ENCODE measurements around the gene TMEM123. TPM values are rescaled to one million over a fixed set of nuclear protein-coding genes. Genes with fewer than 3 reads are reported as not detected.

The TMEM123 gene
- total and polyA plus RNA-seq, 2 of the 13 experiments (the other 11 are each of a cell fraction or from before 2014, with no cell fraction given), result 365 to 2,761 TPM

- TF ChIP-seq, protein P1, sequence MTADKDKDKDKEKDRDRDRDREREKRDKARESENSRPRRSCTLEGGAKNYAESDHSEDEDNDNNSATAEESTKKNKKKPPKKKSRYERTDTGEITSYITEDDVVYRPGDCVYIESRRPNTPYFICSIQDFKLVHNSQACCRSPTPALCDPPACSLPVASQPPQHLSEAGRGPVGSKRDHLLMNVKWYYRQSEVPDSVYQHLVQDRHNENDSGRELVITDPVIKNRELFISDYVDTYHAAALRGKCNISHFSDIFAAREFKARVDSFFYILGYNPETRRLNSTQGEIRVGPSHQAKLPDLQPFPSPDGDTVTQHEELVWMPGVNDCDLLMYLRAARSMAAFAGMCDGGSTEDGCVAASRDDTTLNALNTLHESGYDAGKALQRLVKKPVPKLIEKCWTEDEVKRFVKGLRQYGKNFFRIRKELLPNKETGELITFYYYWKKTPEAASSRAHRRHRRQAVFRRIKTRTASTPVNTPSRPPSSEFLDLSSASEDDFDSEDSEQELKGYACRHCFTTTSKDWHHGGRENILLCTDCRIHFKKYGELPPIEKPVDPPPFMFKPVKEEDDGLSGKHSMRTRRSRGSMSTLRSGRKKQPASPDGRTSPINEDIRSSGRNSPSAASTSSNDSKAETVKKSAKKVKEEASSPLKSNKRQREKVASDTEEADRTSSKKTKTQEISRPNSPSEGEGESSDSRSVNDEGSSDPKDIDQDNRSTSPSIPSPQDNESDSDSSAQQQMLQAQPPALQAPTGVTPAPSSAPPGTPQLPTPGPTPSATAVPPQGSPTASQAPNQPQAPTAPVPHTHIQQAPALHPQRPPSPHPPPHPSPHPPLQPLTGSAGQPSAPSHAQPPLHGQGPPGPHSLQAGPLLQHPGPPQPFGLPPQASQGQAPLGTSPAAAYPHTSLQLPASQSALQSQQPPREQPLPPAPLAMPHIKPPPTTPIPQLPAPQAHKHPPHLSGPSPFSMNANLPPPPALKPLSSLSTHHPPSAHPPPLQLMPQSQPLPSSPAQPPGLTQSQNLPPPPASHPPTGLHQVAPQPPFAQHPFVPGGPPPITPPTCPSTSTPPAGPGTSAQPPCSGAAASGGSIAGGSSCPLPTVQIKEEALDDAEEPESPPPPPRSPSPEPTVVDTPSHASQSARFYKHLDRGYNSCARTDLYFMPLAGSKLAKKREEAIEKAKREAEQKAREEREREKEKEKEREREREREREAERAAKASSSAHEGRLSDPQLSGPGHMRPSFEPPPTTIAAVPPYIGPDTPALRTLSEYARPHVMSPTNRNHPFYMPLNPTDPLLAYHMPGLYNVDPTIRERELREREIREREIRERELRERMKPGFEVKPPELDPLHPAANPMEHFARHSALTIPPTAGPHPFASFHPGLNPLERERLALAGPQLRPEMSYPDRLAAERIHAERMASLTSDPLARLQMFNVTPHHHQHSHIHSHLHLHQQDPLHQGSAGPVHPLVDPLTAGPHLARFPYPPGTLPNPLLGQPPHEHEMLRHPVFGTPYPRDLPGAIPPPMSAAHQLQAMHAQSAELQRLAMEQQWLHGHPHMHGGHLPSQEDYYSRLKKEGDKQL (CRISPR knock-in tag; IDR thresholded peaks at IDR 0.05; ENCODE audit: low read depth), result no peak
- TF ChIP-seq ZNF619 (CRISPR knock-in tag; IDR thresholded peaks at IDR 0.05) (no peak), SNAPC4 (CRISPR knock-in tag; IDR thresholded peaks at IDR 0.05) (no peak), ARNT (IDR thresholded peaks at IDR 0.05) (no peak), ZNF510 (CRISPR knock-in tag; IDR thresholded peaks at IDR 0.05; ENCODE audit: low read depth) (peak; percentile 5; the same call in 1 of the 2 replicates), DMTF1 (CRISPR knock-in tag; IDR thresholded peaks at IDR 0.05) (no peak), ATF7 (IDR thresholded peaks at IDR 0.05) (no peak), ATF7 (CRISPR knock-in tag; IDR thresholded peaks at IDR 0.05) (no peak), SNAI1 (CRISPR knock-in tag; IDR thresholded peaks at IDR 0.05; ENCODE audit: borderline replicate concordance) (no peak; the same call in 1 of the 2 replicates), KLF12 (CRISPR knock-in tag; IDR thresholded peaks at IDR 0.05; ENCODE audit: borderline replicate concordance) (peak; percentile 5; the same call in 1 of the 2 replicates), ARHGAP35 (CRISPR knock-in tag; IDR thresholded peaks at IDR 0.05; ENCODE audit: borderline replicate concordance) (no peak), KMT2A (CRISPR knock-in tag; IDR thresholded peaks at IDR 0.05) (no peak), NFIC (IDR thresholded peaks at IDR 0.05; ENCODE audit: low read length) (no peak), ZSCAN22 (CRISPR knock-in tag; IDR thresholded peaks at IDR 0.05) (no peak), MAX (IDR thresholded peaks at IDR 0.05) (no peak), ADNP (CRISPR knock-in tag; IDR thresholded peaks at IDR 0.05) (no peak)
Observed at GRCh38 chr11:102347462-102348370, 104.8 kb downstream of the TMEM123 start (continued).

Measured in HepG2 (cell line).